HG03064 (cell line): Measurements from ENCODE around the gene UGT2B7.
A peak's percentile ranks its signal among the peaks of the same experiment; 100 is the strongest.
"Not testable (repeated sequence)": the region's sequence is repeated elsewhere in the genome, so short reads cannot be mapped to it uniquely, and the experiment has no call there.

ENCODE experiments used
- ATAC-seq: cut with Tn5 transposase; IDR thresholded peaks from one replicate; pipeline ENCODE4 v1.9.1; 2021; ENCODE audit warnings: low read depth; ENCODE audit not compliant: unreplicated experiment

Gene UGT2B7

GRCh38 chr4:69078852-69079251 lies 17.4 kb upstream of the UGT2B7 start:
- ATAC-seq: no peak

- ATAC-seq: no peak
These were observed 7.8 kb upstream of the UGT2B7 start for GRCh38 chr4:69088473-69088872.

- ATAC-seq: no peak
These were observed 6.9 kb upstream of the UGT2B7 start for GRCh38 chr4:69089388-69089787.

- no peak for ATAC-seq
These were observed 4.1 kb upstream of the UGT2B7 start for GRCh38 chr4:69092190-69092589.

- no peak for ATAC-seq
These were observed 3.2 kb upstream of the UGT2B7 start for GRCh38 chr4:69092980-69093568.

- no peak for ATAC-seq
These were observed 2.6 kb upstream of the UGT2B7 start for GRCh38 chr4:69093681-69094080.

- ATAC-seq: peak; percentile 54
These were observed 958 bp upstream of the UGT2B7 start for GRCh38 chr4:69095301-69095731.

GRCh38 chr4:69096810-69097209 lies 536 bp downstream of the UGT2B7 start:
- no peak for ATAC-seq

- no peak for ATAC-seq
These were observed 2.2 kb downstream of the UGT2B7 start for GRCh38 chr4:69098470-69098869.

GRCh38 chr4:69099910-69100309 lies 3.6 kb downstream of the UGT2B7 start:
- no peak for ATAC-seq

- ATAC-seq: not testable (repeated sequence)
These were observed 6.4 kb downstream of the UGT2B7 start for GRCh38 chr4:69102668-69103067.

- no peak for ATAC-seq
These were observed 8.5 kb downstream of the UGT2B7 start for GRCh38 chr4:69104719-69105275.

GRCh38 chr4:69115151-69115850 lies 19.0 kb downstream of the UGT2B7 start:
- not testable (repeated sequence) for ATAC-seq

- ATAC-seq: no peak
These were observed 19.6 kb downstream of the UGT2B7 start for GRCh38 chr4:69115851-69116213.

GRCh38 chr4:69116645-69117321 lies 20.5 kb downstream of the UGT2B7 start:
- ATAC-seq: no peak

- no peak for ATAC-seq
These were observed 24.6 kb downstream of the UGT2B7 start for GRCh38 chr4:69120870-69121269.

GRCh38 chr4:69122476-69122875 lies 26.2 kb downstream of the UGT2B7 start:
- ATAC-seq: no peak

- no peak for ATAC-seq
These were observed 28.7 kb downstream of the UGT2B7 start for GRCh38 chr4:69124941-69125340.

- ATAC-seq: no peak
These were observed 29.8 kb downstream of the UGT2B7 start for GRCh38 chr4:69126024-69126423.

GRCh38 chr4:69133993-69134392 lies 37.7 kb downstream of the UGT2B7 start:
- no peak for ATAC-seq

GRCh38 chr4:69134471-69134870 lies 38.2 kb downstream of the UGT2B7 start:
- no peak for ATAC-seq

GRCh38 chr4:69141320-69141719 lies 45.0 kb downstream of the UGT2B7 start:
- no peak for ATAC-seq
